Ishikawa (cell line): ENCODE measurements around the gene GNG7.

Experiments
- CEBPB ChIP-seq: IDR thresholded peaks from 2 replicates; pipeline ENCODE4 v1.6.1; 2012
- CREB1 ChIP-seq: IDR thresholded peaks from 2 replicates; pipeline ENCODE4 v1.6.1; 2012; ENCODE audit warnings: low read depth
- EGR1 ChIP-seq: IDR thresholded peaks from 2 replicates; pipeline ENCODE4 v1.6.1; 2012
- EP300 ChIP-seq: IDR thresholded peaks from 2 replicates; pipeline ENCODE4 v1.6.1; 2012; ENCODE audit warnings: borderline replicate concordance
- FOXM1 ChIP-seq: IDR thresholded peaks from 2 replicates; pipeline ENCODE4 v1.6.1; 2012; ENCODE audit warnings: low read depth, borderline replicate concordance
- MAX ChIP-seq: IDR thresholded peaks from 2 replicates; pipeline ENCODE4 v1.6.1; 2012
- NFIC ChIP-seq: IDR thresholded peaks from 2 replicates; pipeline ENCODE4 v1.6.1; 2012
- RAD21 ChIP-seq: IDR thresholded peaks from 2 replicates; pipeline ENCODE4 v1.6.1; 2012; ENCODE audit warnings: low read depth
- TAF1 ChIP-seq: IDR thresholded peaks from 2 replicates; pipeline ENCODE4 v1.6.1; 2012; ENCODE audit warnings: low read depth, mild to moderate bottlenecking
- TCF12 ChIP-seq: IDR thresholded peaks from 2 replicates; pipeline ENCODE4 v1.6.1; 2012; ENCODE audit warnings: low read depth
- TEAD4 ChIP-seq: IDR thresholded peaks from 2 replicates; pipeline ENCODE4 v1.6.1; 2012
- YY1 ChIP-seq: IDR thresholded peaks from 2 replicates; pipeline ENCODE4 v1.6.1; 2012; ENCODE audit warnings: low read depth
- ZBTB7A ChIP-seq: IDR thresholded peaks from 2 replicates; pipeline ENCODE4 v1.6.1; 2012; ENCODE audit warnings: low read depth
- TF ChIP-seq, protein P1 (sequence below): IDR thresholded peaks from 2 replicates; pipeline ENCODE4 v1.6.1; 2012
- TF ChIP-seq, protein P2 (sequence below): IDR thresholded peaks from 2 replicates; pipeline ENCODE4 v1.6.1; 2012; ENCODE audit warnings: low read depth, mild to moderate bottlenecking

The GNG7 gene

DNA sequence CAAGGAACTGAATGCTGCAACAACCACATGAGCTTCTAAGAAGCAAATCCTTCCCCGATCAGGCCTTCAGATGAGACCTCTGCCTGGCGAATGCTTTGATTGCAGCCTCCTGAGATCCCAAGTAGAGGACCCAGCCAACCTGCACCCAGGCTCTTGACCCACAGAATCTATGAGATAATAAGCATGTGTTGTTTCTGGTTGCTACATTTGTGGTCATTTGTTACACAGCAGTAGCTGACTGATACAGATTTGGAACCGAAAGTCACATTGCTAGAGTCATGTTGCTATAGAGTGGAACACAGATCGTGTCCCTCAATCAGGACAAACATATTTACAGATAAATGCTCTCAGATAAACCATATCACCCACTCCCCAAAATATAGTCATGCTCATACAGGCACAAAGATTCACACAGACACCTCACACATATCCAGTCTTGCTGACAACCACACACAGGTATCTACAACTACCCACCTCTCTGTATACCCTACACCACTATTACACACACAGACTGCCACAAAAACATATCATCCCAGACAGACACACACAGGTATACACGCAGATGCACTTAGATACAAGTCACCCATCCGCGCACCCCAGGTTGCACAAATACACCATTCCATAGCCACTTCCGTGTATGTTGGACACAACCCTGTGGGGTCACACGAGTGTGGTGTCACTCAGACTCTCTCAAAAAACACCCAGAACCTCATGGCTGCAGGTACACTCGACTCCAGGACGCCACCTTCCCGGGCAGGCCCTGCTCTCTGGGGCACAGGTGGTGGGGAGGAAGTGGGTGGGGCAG, 13.2 kb upstream of the GNG7 start:
- TF ChIP-seq CREB1 (no peak), TEAD4 (no peak), MAX (no peak), EGR1 (no peak), FOXM1 (no peak)
- TF ChIP-seq, protein P1, sequence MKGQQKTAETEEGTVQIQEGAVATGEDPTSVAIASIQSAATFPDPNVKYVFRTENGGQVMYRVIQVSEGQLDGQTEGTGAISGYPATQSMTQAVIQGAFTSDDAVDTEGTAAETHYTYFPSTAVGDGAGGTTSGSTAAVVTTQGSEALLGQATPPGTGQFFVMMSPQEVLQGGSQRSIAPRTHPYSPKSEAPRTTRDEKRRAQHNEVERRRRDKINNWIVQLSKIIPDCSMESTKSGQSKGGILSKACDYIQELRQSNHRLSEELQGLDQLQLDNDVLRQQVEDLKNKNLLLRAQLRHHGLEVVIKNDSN = no peak

DNA sequence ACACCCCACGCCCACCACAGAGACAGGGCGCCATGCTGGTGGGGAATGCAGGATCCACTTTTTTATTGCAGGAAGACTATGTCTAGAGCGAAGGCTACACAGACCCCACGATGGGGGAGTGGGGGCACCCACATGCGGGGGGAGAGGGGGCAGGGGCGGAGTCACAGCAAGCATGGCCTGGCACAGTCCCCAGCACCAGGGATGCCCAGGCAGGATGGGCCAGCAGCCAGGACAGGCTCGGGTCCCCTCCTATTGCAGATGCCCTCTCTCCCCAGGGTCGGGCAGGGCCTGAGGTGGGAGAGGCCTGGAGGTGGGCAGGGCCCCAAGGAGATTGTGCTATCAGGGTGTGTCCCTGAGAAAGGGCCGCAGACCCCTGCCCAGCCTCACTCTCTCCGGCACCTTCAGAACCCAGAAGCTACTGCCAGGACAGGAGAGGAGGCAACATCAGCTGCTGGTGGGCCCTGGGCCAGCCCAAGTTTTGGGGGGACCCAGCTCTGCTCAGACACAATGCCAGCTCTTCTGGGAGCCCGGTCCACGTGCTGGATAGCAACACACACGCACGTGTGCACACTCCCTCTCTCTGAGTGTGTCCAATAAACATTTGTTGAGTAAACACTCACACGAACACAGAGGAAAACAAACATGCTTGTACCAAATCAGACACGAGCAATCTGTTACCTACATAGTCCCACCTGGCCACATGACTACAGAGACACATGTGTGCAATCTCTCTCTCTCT, 12.2 kb upstream of the GNG7 start:
- no peak for TF ChIP-seq YY1
- no peak for TF ChIP-seq EP300
- TF ChIP-seq, protein P1 = no peak
- TF ChIP-seq TCF12 = no peak
- TF ChIP-seq MAX = no peak
- no peak for TF ChIP-seq CREB1
- no peak for TF ChIP-seq CEBPB
- TF ChIP-seq TEAD4 = no peak
- TF ChIP-seq TAF1 = no peak
- TF ChIP-seq NFIC = no peak
- TF ChIP-seq ZBTB7A = no peak
- no peak for TF ChIP-seq FOXM1

- TF ChIP-seq, protein P1 = no peak
- no peak for TF ChIP-seq CREB1
- TF ChIP-seq, protein P2, sequence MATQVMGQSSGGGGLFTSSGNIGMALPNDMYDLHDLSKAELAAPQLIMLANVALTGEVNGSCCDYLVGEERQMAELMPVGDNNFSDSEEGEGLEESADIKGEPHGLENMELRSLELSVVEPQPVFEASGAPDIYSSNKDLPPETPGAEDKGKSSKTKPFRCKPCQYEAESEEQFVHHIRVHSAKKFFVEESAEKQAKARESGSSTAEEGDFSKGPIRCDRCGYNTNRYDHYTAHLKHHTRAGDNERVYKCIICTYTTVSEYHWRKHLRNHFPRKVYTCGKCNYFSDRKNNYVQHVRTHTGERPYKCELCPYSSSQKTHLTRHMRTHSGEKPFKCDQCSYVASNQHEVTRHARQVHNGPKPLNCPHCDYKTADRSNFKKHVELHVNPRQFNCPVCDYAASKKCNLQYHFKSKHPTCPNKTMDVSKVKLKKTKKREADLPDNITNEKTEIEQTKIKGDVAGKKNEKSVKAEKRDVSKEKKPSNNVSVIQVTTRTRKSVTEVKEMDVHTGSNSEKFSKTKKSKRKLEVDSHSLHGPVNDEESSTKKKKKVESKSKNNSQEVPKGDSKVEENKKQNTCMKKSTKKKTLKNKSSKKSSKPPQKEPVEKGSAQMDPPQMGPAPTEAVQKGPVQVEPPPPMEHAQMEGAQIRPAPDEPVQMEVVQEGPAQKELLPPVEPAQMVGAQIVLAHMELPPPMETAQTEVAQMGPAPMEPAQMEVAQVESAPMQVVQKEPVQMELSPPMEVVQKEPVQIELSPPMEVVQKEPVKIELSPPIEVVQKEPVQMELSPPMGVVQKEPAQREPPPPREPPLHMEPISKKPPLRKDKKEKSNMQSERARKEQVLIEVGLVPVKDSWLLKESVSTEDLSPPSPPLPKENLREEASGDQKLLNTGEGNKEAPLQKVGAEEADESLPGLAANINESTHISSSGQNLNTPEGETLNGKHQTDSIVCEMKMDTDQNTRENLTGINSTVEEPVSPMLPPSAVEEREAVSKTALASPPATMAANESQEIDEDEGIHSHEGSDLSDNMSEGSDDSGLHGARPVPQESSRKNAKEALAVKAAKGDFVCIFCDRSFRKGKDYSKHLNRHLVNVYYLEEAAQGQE = no peak
- TF ChIP-seq EGR1 = no peak
- no peak for TF ChIP-seq RAD21
- TF ChIP-seq CEBPB = no peak
- no peak for TF ChIP-seq MAX
- no peak for TF ChIP-seq TAF1
- no peak for TF ChIP-seq YY1
- no peak for TF ChIP-seq TEAD4
Measured at GRCh38 chr19:2711875-2712205, 9.3 kb upstream of the GNG7 start.

GRCh38 chr19:2711172-2711874, 8.8 kb upstream of the GNG7 start:
- no peak for TF ChIP-seq NFIC
- TF ChIP-seq FOXM1 = no peak
- no peak for TF ChIP-seq EGR1
- TF ChIP-seq MAX = no peak
- TF ChIP-seq CREB1 = no peak
- TF ChIP-seq YY1 = no peak

GRCh38 chr19:2706251-2706650, 3.8 kb upstream of the GNG7 start:
- TF ChIP-seq TEAD4 (no peak), TAF1 (no peak), ZBTB7A (no peak), TCF12 (no peak), CEBPB (no peak), CREB1 (no peak), EGR1 (no peak), NFIC (no peak), FOXM1 (no peak), YY1 (no peak), EP300 (no peak)
- TF ChIP-seq, protein P2 = no peak
- TF ChIP-seq, protein P1 = no peak
